Loucy (cell line): ENCODE measurements around the gene IL22RA2.

Experiments used
- H2AFZ ChIP-seq: fragments of 200-600 bp; sonication (generic); 2 replicates; pipeline ENCODE4 v1.6.0; 2016; ENCODE audit warnings: antibody characterized with exemption, mild to moderate bottlenecking, low read length, moderate library complexity
- H3F3A ChIP-seq: fragments of 200-600 bp; 2 replicates; pipeline ENCODE4 v1.6.0; 2016; ENCODE audit warnings: antibody characterized with exemption, low read depth, mild to moderate bottlenecking
- H3K27me3 ChIP-seq: fragments of 200-600 bp; sonication (generic); 2 replicates; pipeline ENCODE4 v1.6.1; 2014; ENCODE audit warnings: low read length, mild to moderate bottlenecking; ENCODE audit not compliant: insufficient read depth, poor library complexity, severe bottlenecking
- H3K36me3 ChIP-seq: fragments of 200-600 bp; sonication (generic); 2 replicates; pipeline ENCODE4 v1.6.1; 2016; ENCODE audit warnings: low read length; ENCODE audit not compliant: insufficient read depth
- H3K4me1 ChIP-seq: fragments of 200-600 bp; sonication (generic); 2 replicates; pipeline ENCODE4 v1.5.1; 2014; ENCODE audit warnings: low read length, mild to moderate bottlenecking; ENCODE audit not compliant: insufficient read depth, poor library complexity, severe bottlenecking
- H3K4me2 ChIP-seq: fragments of 200-600 bp; sonication (generic); 2 replicates; pipeline ENCODE4 v1.6.0; 2014; ENCODE audit warnings: antibody characterized with exemption, low read length, low read depth, mild to moderate bottlenecking; ENCODE audit not compliant: poor library complexity, severe bottlenecking
- H3K4me3 ChIP-seq: fragments of 200-600 bp; sonication (generic); 2 replicates; pipeline ENCODE4 v1.5.1; 2014; ENCODE audit warnings: low read length, mild to moderate bottlenecking, mixed read lengths; ENCODE audit not compliant: poor library complexity, severe bottlenecking
- H3K79me2 ChIP-seq: fragments of 200-600 bp; sonication (generic); 2 replicates; pipeline ENCODE4 v1.6.1; 2014; ENCODE audit warnings: low read length; ENCODE audit not compliant: insufficient read depth
- H3K9ac ChIP-seq: fragments of 200-600 bp; sonication (generic); 2 replicates; pipeline ENCODE4 v1.6.0; 2014; ENCODE audit warnings: mild to moderate bottlenecking, low read depth, low read length, moderate library complexity; ENCODE audit not compliant: poor library complexity, severe bottlenecking
- H3K9me2 ChIP-seq: fragments of 200-600 bp; sonication (generic); replicated peaks from 2 replicates; pipeline ENCODE4 v1.6.1; 2016; ENCODE audit warnings: low read depth, low read length, mixed read lengths
- H3K9me3 ChIP-seq: fragments of 200-600 bp; sonication (generic); 2 replicates; pipeline ENCODE4 v1.6.1; 2014; ENCODE audit warnings: mild to moderate bottlenecking, antibody characterized with exemption, low read length, low read depth; ENCODE audit not compliant: insufficient read depth
- H4K20me1 ChIP-seq: fragments of 200-600 bp; sonication (generic); 2 replicates; pipeline ENCODE4 v1.6.0; 2014; ENCODE audit warnings: antibody characterized with exemption, low read length, mild to moderate bottlenecking; ENCODE audit not compliant: insufficient read depth, poor library complexity, severe bottlenecking
- EZH2phosphoT487 ChIP-seq: fragments of 200-600 bp; IDR thresholded peaks from 2 replicates; pipeline ENCODE4 v1.6.1; 2018; ENCODE audit warnings: antibody characterized with exemption, mild to moderate bottlenecking, moderate library complexity, borderline replicate concordance
- TF ChIP-seq, protein P1 (sequence below): fragments of 200-600 bp; sonication (generic); conservative IDR thresholded peaks from 2 replicates; pipeline ENCODE4 v1.5.1; 2014; ENCODE audit warnings: mild to moderate bottlenecking, antibody characterized with exemption, low read length

IL22RA2 gene

DNA sequence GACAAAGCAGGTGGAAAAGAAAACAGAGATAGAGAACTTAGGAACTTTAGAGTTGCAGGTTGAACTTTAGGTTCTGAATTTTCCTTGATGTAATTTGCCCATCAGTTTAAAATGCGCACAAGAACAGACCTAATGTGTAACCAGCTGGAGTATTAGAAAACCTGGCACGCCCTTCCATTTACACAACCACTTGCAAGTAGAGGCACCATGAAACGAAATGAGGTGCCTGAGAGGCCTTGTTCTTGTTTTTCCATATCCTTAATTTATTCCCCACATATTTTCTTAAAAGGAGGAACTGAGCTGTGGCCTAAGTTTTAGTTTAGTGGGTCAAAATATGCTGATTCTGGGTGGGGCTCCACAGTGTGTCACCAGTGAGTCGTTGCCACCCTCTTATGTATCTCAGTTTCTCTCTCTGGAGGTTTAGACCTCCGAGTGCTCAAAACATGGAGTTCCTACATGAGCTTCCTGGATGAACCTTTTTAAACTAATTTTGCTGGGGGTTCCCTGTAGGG is 17.2 kb upstream of the IL22RA2 start:
- Histone ChIP-seq H3K27me3 (no peaks in the 10 kb centered on the region), H3K9ac (no peak overlapping the region), H3K79me2 (no peaks in the 10 kb centered on the region), H3K4me2 (no peak overlapping the region), H3K4me1 (no peaks in the 10 kb centered on the region), H3F3A (no peaks in the 10 kb centered on the region), H4K20me1 (no peaks in the 10 kb centered on the region), H2AFZ (no peak overlapping the region), H3K36me3 (no peaks in the 10 kb centered on the region), H3K9me3 (peaks cover 20% of the 10 kb centered on the region; the same call in 1 of the 2 replicates), H3K9me2 (no peaks in the 10 kb centered on the region), H3K4me3 (no peak overlapping the region)
- TF ChIP-seq, protein P1, sequence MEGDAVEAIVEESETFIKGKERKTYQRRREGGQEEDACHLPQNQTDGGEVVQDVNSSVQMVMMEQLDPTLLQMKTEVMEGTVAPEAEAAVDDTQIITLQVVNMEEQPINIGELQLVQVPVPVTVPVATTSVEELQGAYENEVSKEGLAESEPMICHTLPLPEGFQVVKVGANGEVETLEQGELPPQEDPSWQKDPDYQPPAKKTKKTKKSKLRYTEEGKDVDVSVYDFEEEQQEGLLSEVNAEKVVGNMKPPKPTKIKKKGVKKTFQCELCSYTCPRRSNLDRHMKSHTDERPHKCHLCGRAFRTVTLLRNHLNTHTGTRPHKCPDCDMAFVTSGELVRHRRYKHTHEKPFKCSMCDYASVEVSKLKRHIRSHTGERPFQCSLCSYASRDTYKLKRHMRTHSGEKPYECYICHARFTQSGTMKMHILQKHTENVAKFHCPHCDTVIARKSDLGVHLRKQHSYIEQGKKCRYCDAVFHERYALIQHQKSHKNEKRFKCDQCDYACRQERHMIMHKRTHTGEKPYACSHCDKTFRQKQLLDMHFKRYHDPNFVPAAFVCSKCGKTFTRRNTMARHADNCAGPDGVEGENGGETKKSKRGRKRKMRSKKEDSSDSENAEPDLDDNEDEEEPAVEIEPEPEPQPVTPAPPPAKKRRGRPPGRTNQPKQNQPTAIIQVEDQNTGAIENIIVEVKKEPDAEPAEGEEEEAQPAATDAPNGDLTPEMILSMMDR: no peak
- no peak for TF ChIP-seq EZH2phosphoT487

DNA sequence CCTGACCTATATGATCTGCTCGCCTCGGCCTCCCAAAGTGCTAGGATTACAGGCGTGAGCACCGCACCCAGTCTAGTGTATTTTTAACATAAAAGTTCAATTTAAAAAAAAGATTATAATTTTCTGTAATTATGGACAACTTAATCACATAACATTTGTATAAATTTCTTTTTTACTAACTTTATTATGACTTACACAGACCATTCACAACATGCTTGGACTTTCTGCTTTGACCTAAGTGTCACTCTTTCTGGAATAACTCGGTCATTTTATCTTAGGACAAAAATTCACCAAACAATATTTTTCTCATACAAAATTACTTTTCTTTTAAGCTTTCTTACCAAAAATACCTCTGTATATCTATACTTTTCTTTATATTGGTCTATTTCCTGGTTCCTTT is 15.4 kb upstream of the IL22RA2 start:
- Histone ChIP-seq H4K20me1 (no peaks in the 10 kb centered on the region), H3K9ac (no peak overlapping the region), H3K27me3 (peaks cover 6% of the 10 kb centered on the region), H3K4me1 (no peaks in the 10 kb centered on the region), H3K9me2 (no peaks in the 10 kb centered on the region), H2AFZ (no peak overlapping the region), H3K4me2 (no peak overlapping the region), H3K79me2 (no peaks in the 10 kb centered on the region), H3K9me3 (peaks cover 27% of the 10 kb centered on the region; the same call in 1 of the 2 replicates), H3K4me3 (no peak overlapping the region), H3K36me3 (no peaks in the 10 kb centered on the region), H3F3A (no peaks in the 10 kb centered on the region)
- no peak for TF ChIP-seq EZH2phosphoT487
- TF ChIP-seq, protein P1: no peak

DNA sequence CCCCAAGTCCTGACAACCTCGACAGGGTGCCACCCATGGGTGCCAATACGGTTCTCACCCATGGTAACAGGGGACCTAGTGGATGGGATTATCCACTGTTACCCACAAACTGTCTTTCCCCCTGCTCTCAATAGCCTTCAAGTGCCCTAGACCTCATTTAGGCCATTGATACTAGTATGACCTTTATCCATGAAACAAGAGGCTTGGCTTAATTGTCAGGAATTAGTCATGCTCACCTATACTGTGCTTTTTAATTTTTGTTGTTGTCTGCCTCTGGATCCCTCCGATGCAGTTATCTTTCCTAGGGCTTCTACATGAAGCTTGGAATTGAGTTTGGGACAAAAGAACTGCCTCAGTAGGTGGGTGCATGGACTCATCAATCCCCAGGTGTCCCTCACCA is 11.8 kb upstream of the IL22RA2 start:
- no peak overlapping the region for H3K9ac ChIP-seq
- TF ChIP-seq EZH2phosphoT487: no peak
- TF ChIP-seq, protein P1: no peak
- no peak overlapping the region for H3K4me2 ChIP-seq
- no peaks in the 10 kb centered on the region for H3F3A ChIP-seq
- no peaks in the 10 kb centered on the region for H3K9me2 ChIP-seq
- H4K20me1 ChIP-seq: no peaks in the 10 kb centered on the region
- H3K9me3 ChIP-seq: peaks cover 36% of the 10 kb centered on the region; the same call in 1 of the 2 replicates
- H3K79me2 ChIP-seq: no peaks in the 10 kb centered on the region
- no peak overlapping the region for H2AFZ ChIP-seq
- H3K4me3 ChIP-seq: no peak overlapping the region
- no peaks in the 10 kb centered on the region for H3K4me1 ChIP-seq
- H3K36me3 ChIP-seq: no peaks in the 10 kb centered on the region
- peaks cover 11% of the 10 kb centered on the region for H3K27me3 ChIP-seq
